ENCODE results near the gene MSI2. TPM values are rescaled to one million over a fixed set of nuclear protein-coding genes. Genes with fewer than 3 reads are reported as not detected.

Gene MSI2
- total and polyA plus RNA-seq, 2 experiments from 2014 or later = 18.9 to 41.8 TPM

DNA sequence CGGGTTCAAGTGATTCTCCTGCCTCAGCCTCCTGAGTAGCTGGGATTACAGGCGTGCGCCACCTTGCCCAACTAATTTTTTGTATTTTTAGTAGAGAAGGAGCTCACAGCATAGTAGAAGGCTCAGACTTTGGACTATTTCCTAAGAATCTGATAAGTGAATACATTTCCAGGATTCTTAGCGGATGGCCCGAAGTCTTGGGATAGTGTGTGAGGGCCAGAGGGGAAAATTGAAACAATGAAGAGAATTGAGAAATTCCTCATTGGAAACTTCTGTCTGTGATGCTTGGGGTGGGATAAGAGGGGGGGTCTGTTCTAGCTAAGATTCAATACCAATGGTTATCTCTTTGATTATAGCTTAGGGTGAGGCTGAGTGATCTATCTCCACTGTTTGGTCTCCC lies 183.3 kb downstream of the MSI2 start (continued):
- TF ChIP-seq, protein P1, sequence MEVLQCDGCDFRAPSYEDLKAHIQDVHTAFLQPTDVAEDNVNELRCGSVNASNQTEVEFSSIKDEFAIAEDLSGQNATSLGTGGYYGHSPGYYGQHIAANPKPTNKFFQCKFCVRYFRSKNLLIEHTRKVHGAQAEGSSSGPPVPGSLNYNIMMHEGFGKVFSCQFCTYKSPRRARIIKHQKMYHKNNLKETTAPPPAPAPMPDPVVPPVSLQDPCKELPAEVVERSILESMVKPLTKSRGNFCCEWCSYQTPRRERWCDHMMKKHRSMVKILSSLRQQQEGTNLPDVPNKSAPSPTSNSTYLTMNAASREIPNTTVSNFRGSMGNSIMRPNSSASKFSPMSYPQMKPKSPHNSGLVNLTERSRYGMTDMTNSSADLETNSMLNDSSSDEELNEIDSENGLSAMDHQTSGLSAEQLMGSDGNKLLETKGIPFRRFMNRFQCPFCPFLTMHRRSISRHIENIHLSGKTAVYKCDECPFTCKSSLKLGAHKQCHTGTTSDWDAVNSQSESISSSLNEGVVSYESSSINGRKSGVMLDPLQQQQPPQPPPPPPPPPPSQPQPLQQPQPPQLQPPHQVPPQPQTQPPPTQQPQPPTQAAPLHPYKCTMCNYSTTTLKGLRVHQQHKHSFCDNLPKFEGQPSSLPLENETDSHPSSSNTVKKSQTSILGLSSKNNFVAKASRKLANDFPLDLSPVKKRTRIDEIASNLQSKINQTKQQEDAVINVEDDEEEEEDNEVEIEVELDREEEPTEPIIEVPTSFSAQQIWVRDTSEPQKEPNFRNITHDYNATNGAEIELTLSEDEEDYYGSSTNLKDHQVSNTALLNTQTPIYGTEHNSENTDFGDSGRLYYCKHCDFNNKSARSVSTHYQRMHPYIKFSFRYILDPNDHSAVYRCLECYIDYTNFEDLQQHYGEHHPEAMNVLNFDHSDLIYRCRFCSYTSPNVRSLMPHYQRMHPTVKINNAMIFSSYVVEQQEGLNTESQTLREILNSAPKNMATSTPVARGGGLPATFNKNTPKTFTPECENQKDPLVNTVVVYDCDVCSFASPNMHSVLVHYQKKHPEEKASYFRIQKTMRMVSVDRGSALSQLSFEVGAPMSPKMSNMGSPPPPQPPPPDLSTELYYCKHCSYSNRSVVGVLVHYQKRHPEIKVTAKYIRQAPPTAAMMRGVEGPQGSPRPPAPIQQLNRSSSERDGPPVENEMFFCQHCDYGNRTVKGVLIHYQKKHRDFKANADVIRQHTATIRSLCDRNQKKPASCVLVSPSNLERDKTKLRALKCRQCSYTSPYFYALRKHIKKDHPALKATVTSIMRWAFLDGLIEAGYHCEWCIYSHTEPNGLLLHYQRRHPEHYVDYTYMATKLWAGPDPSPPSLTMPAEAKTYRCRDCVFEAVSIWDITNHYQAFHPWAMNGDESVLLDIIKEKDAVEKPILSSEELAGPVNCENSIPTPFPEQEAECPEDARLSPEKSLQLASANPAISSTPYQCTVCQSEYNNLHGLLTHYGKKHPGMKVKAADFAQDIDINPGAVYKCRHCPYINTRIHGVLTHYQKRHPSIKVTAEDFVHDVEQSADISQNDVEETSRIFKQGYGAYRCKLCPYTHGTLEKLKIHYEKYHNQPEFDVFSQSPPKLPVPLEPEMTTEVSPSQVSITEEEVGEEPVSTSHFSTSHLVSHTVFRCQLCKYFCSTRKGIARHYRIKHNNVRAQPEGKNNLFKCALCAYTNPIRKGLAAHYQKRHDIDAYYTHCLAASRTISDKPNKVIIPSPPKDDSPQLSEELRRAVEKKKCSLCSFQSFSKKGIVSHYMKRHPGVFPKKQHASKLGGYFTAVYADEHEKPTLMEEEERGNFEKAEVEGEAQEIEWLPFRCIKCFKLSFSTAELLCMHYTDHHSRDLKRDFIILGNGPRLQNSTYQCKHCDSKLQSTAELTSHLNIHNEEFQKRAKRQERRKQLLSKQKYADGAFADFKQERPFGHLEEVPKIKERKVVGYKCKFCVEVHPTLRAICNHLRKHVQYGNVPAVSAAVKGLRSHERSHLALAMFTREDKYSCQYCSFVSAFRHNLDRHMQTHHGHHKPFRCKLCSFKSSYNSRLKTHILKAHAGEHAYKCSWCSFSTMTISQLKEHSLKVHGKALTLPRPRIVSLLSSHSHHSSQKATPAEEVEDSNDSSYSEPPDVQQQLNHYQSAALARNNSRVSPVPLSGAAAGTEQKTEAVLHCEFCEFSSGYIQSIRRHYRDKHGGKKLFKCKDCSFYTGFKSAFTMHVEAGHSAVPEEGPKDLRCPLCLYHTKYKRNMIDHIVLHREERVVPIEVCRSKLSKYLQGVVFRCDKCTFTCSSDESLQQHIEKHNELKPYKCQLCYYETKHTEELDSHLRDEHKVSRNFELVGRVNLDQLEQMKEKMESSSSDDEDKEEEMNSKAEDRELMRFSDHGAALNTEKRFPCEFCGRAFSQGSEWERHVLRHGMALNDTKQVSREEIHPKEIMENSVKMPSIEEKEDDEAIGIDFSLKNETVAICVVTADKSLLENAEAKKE (CRISPR knock-in tag; IDR thresholded peaks at IDR 0.05) = no peak
- TF ChIP-seq EZH2phosphoT487 (IDR thresholded peaks at IDR 0.05; ENCODE audit: unreplicated experiment) = no peak
- TF ChIP-seq JUNB (IDR thresholded peaks at IDR 0.05; ENCODE audit: unreplicated experiment) = no peak
- TF ChIP-seq EZH2 (IDR thresholded peaks at IDR 0.05; ENCODE audit: low read depth, unreplicated experiment) = no peak
- TF ChIP-seq ETS1 (IDR thresholded peaks at IDR 0.05) = no peak
- TF ChIP-seq CREB1 (CRISPR knock-in tag; IDR thresholded peaks at IDR 0.05; ENCODE audit: low read depth) = no peak
- TF ChIP-seq POLR2AphosphoS5 (IDR thresholded peaks at IDR 0.05; ENCODE audit: low read depth) = no peak
- TF ChIP-seq NANOG (IDR thresholded peaks at IDR 0.05; ENCODE audit: borderline replicate concordance) = no peak
- no peak for TF ChIP-seq ZNF331 (CRISPR knock-in tag; IDR thresholded peaks at IDR 0.05; ENCODE audit: low read depth)
- no peak for TF ChIP-seq ZNF114 (CRISPR knock-in tag; IDR thresholded peaks at IDR 0.05)
- TF ChIP-seq, protein P2, sequence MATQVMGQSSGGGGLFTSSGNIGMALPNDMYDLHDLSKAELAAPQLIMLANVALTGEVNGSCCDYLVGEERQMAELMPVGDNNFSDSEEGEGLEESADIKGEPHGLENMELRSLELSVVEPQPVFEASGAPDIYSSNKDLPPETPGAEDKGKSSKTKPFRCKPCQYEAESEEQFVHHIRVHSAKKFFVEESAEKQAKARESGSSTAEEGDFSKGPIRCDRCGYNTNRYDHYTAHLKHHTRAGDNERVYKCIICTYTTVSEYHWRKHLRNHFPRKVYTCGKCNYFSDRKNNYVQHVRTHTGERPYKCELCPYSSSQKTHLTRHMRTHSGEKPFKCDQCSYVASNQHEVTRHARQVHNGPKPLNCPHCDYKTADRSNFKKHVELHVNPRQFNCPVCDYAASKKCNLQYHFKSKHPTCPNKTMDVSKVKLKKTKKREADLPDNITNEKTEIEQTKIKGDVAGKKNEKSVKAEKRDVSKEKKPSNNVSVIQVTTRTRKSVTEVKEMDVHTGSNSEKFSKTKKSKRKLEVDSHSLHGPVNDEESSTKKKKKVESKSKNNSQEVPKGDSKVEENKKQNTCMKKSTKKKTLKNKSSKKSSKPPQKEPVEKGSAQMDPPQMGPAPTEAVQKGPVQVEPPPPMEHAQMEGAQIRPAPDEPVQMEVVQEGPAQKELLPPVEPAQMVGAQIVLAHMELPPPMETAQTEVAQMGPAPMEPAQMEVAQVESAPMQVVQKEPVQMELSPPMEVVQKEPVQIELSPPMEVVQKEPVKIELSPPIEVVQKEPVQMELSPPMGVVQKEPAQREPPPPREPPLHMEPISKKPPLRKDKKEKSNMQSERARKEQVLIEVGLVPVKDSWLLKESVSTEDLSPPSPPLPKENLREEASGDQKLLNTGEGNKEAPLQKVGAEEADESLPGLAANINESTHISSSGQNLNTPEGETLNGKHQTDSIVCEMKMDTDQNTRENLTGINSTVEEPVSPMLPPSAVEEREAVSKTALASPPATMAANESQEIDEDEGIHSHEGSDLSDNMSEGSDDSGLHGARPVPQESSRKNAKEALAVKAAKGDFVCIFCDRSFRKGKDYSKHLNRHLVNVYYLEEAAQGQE (IDR thresholded peaks at IDR 0.05; ENCODE audit: unreplicated experiment) = no peak

Data from GM23338 (cell line).